COLO668 (cell line): ENCODE results near the gene NR2F1-AS1.

Source experiments
- DNase-seq: peaks from one replicate; lab custom pipeline; 2025; ENCODE audit not compliant: unreplicated experiment; lab: John Stamatoyannopoulos, UW

NR2F1-AS1 gene

GRCh38 chr5:93433422-93433821 is 147.6 kb downstream of the NR2F1-AS1 start:
- DNase-seq: no peak

GRCh38 chr5:93431250-93431649 is 149.8 kb downstream of the NR2F1-AS1 start:
- no peak for DNase-seq

GRCh38 chr5:93430673-93431199 is 150.3 kb downstream of the NR2F1-AS1 start:
- DNase-seq: no peak

- no peak for DNase-seq
Observed at GRCh38 chr5:93430118-93430517, 150.9 kb downstream of the NR2F1-AS1 start.

GRCh38 chr5:93428868-93429267 is 152.2 kb downstream of the NR2F1-AS1 start:
- no peak for DNase-seq

- no peak for DNase-seq
Observed at GRCh38 chr5:93427316-93427715, 153.7 kb downstream of the NR2F1-AS1 start.

- DNase-seq: no peak
Observed at GRCh38 chr5:93425096-93425495, 155.9 kb downstream of the NR2F1-AS1 start.

- DNase-seq: no peak
Observed at GRCh38 chr5:93423300-93423699, 157.7 kb downstream of the NR2F1-AS1 start.

- no peak for DNase-seq
Observed at GRCh38 chr5:93422652-93423280, 158.3 kb downstream of the NR2F1-AS1 start.

GRCh38 chr5:93421987-93422401 is 159.0 kb downstream of the NR2F1-AS1 start:
- no peak for DNase-seq

GRCh38 chr5:93421468-93421867 is 159.6 kb downstream of the NR2F1-AS1 start:
- DNase-seq: no peak

- no peak for DNase-seq
Observed at GRCh38 chr5:93417490-93417889, 163.5 kb downstream of the NR2F1-AS1 start.

GRCh38 chr5:93415819-93416218 is 165.2 kb downstream of the NR2F1-AS1 start:
- DNase-seq: no peak

- DNase-seq: no peak
Observed at GRCh38 chr5:93411716-93412115, 169.3 kb downstream of the NR2F1-AS1 start.

- DNase-seq: no peak
Observed at GRCh38 chr5:93409691-93410090, 171.3 kb downstream of the NR2F1-AS1 start.

- no peak for DNase-seq
Observed at GRCh38 chr5:93407454-93407853, 173.6 kb downstream of the NR2F1-AS1 start.

- DNase-seq: no peak
Observed at GRCh38 chr5:93406971-93407401, 174.0 kb downstream of the NR2F1-AS1 start.

GRCh38 chr5:93404246-93404645 is 176.8 kb downstream of the NR2F1-AS1 start:
- no peak for DNase-seq

- DNase-seq: no peak
Observed at GRCh38 chr5:93403141-93403928, 177.7 kb downstream of the NR2F1-AS1 start.

GRCh38 chr5:93402451-93402850 is 178.6 kb downstream of the NR2F1-AS1 start:
- no peak for DNase-seq

GRCh38 chr5:93401634-93402213 is 179.3 kb downstream of the NR2F1-AS1 start:
- DNase-seq: no peak

- no peak for DNase-seq
Observed at GRCh38 chr5:93399675-93400074, 181.3 kb downstream of the NR2F1-AS1 start.
